IPS-15b (cell line): ENCODE data around the gene CRYBB2.
"Not testable (repeated sequence)": the region's sequence is repeated elsewhere in the genome, so short reads cannot be mapped to it uniquely, and the experiment has no call there.

Source experiments
- H3K27me3 ChIP-seq: one replicate; pipeline ENCODE4 v1.6.1; 2013; ENCODE audit warnings: low read length; ENCODE audit not compliant: control insufficient read depth, insufficient read depth
- H3K36me3 ChIP-seq: one replicate; pipeline ENCODE4 v1.6.1; 2013; ENCODE audit warnings: low read length; ENCODE audit not compliant: control insufficient read depth, insufficient read depth
- H3K4me1 ChIP-seq: one replicate; pipeline ENCODE4 v1.6.1; 2013; ENCODE audit warnings: mild to moderate bottlenecking, low read length; ENCODE audit not compliant: control insufficient read depth, insufficient read depth
- H3K4me3 ChIP-seq: one replicate; pipeline ENCODE4 v1.5.1; 2013; ENCODE audit warnings: low read depth, low read length
- H3K9ac ChIP-seq: one replicate; pipeline ENCODE4 v1.6.1; 2013; ENCODE audit warnings: low read depth, mild to moderate bottlenecking, low read length
- H3K9me3 ChIP-seq: one replicate; pipeline ENCODE4 v1.6.1; 2013; ENCODE audit warnings: mild to moderate bottlenecking, low read length; ENCODE audit not compliant: control insufficient read depth, insufficient read depth

The CRYBB2 gene

GRCh38 chr22:25238058-25238457 is 18.6 kb downstream of the CRYBB2 start:
- H3K36me3 ChIP-seq, H3K9me3 ChIP-seq, H3K27me3 ChIP-seq, H3K4me1 ChIP-seq, H3K9ac ChIP-seq, H3K4me3 ChIP-seq: not testable (repeated sequence)

- H3K4me3 ChIP-seq, H3K9me3 ChIP-seq, H3K36me3 ChIP-seq, H3K27me3 ChIP-seq, H3K4me1 ChIP-seq, H3K9ac ChIP-seq: not testable (repeated sequence)
Measured at GRCh38 chr22:25255169-25255568, 35.7 kb downstream of the CRYBB2 start.

- not testable (repeated sequence) for H3K9me3 ChIP-seq, H3K4me3 ChIP-seq, H3K4me1 ChIP-seq, H3K9ac ChIP-seq, H3K27me3 ChIP-seq, H3K36me3 ChIP-seq
Measured at GRCh38 chr22:25267567-25267966, 48.1 kb downstream of the CRYBB2 start.

DNA sequence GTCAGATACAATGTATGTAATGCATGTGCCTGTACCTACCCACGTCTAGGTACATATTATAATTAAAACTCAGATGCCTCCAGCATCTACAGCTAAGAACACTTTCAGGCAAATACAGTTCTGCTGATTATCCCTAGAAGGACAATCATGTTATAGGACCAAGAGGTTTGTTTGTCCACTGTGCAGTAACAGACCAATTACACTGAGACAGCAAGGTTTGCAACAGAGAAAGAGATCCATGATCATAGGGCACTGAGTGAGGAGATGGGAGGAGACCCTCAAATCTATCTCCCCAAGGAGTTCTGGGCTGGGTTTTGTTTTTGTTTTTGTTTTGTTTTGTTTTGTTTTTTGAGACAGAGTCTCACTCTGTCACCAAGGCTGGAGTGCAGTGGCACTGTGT is 49.5 kb downstream of the CRYBB2 start:
- not testable (repeated sequence) for H3K27me3 ChIP-seq

DNA sequence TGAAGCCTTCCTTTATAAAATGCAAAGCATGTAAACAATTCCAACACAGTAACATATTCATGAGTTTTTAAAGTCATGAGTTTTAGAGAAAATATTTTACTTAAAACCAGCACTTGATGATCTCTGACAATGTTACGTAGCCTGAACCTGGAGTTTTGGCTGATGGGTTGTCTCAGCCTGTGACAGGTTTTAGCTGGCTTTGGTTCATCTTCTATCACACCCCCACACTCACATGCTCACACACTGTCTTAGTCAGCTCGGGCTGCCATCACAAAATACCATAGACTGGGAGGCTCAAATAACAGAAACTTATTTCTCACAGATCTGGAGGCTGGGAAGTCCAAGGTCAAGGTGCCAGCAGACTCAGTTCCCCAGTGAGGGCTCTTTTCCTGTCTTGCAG is 50.6 kb downstream of the CRYBB2 start:
- H3K4me1 ChIP-seq, H3K9ac ChIP-seq, H3K4me3 ChIP-seq, H3K27me3 ChIP-seq, H3K36me3 ChIP-seq, H3K9me3 ChIP-seq: not testable (repeated sequence)

More for the DNA sequence above, 49.5 kb downstream of the CRYBB2 start:
- not testable (repeated sequence) for H3K36me3 ChIP-seq, H3K9me3 ChIP-seq, H3K4me1 ChIP-seq, H3K4me3 ChIP-seq, H3K9ac ChIP-seq

DNA sequence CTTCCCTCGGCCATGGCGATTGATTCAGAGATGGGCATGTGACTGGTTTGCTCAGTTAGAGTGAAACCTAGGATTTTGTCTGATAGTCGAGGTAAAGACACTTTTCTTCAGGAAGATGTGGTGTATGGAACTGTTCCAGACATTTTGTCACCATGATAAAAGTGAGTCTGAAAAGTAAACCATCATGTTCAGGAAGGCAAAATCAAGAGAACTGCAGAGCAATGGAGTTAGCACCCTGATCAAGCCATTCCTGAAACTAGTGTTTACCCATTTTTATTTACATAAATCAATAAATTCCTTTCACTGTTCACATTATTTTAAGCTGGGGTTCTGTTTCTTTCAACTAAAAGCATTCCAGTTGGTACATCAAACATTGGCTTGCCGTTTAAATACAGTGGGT is 53.8 kb downstream of the CRYBB2 start:
- not testable (repeated sequence) for H3K4me1 ChIP-seq, H3K9me3 ChIP-seq, H3K27me3 ChIP-seq, H3K4me3 ChIP-seq, H3K9ac ChIP-seq, H3K36me3 ChIP-seq

GRCh38 chr22:25273928-25274327 is 54.5 kb downstream of the CRYBB2 start:
- not testable (repeated sequence) for H3K9ac ChIP-seq, H3K4me3 ChIP-seq, H3K9me3 ChIP-seq, H3K36me3 ChIP-seq, H3K4me1 ChIP-seq, H3K27me3 ChIP-seq

- H3K9ac ChIP-seq, H3K4me3 ChIP-seq, H3K9me3 ChIP-seq, H3K36me3 ChIP-seq, H3K4me1 ChIP-seq: not testable (repeated sequence)
- peaks cover 35% of the 10 kb centered on the region for H3K27me3 ChIP-seq
Measured at GRCh38 chr22:25280118-25280517, 60.7 kb downstream of the CRYBB2 start.
